ENCODE results near the gene USP30. TPM values are rescaled to one million over a fixed set of nuclear protein-coding genes. Genes with fewer than 3 reads are reported as not detected.

Gene USP30
- total RNA-seq, 1 experiment from 2014 or later, result 12.5 TPM

DNA sequence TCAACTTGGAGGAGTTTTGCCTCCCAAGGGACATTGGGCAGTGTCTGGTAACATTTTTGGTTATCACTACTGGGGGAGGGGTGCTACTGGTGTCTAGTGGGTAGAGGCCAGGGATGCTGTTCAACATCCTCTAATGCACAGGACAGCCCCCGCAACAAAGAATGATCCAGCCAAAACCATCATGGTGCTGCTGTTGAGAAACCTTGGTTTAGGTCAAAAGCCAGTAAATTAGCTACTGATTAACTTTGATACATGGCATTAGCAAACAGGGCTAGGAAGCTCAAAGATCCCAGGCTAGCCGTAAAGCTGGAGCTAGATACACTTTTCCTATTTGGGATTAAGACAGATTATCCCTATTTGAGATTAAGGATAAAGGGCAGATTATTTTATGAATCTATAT lies 32.0 kb downstream of the USP30 start:
- Histone ChIP-seq H3K27me3 (ENCODE audit: insufficient read depth, low read depth) (no peaks in the 10 kb centered on the region), H3K9me3 (ENCODE audit: insufficient read depth, low read depth) (no peaks in the 10 kb centered on the region), H3F3A (ENCODE audit: insufficient read depth, low read depth) (peaks cover 4% of the 10 kb centered on the region; the same call in 1 of the 2 replicates), H4K20me1 (ENCODE audit: insufficient read depth) (no peaks in the 10 kb centered on the region), H3K4me3 (no peak overlapping the region), H3K4me1 (replicated peaks; ENCODE audit: insufficient read depth) (no peaks in the 10 kb centered on the region), H3K36me3 (ENCODE audit: low read depth) (peaks cover 9% of the 10 kb centered on the region; the same call in 1 of the 2 replicates), H3K9me2 (ENCODE audit: insufficient read depth) (no peaks in the 10 kb centered on the region), H3K4me2 (no peak overlapping the region), H2AFZ (no peak overlapping the region), H3K79me2 (ENCODE audit: low read depth) (no peaks in the 10 kb centered on the region), H3K27ac (no peak overlapping the region)
- ChIA-PET POLR2A (ENCODE audit: unreplicated experiment) (no interaction called here), CTCF (no interaction called here)
- no TSS peak for BruUV-seq (replicated peaks)
- no peak for DNase-seq
- intact Hi-C loops (cut with micrococcal nuclease; ENCODE audit: unreplicated experiment), result no loop called here
- TF ChIP-seq EZH2 (IDR thresholded peaks at IDR 0.05; ENCODE audit: low read depth), result no peak
- TF ChIP-seq, protein P1, sequence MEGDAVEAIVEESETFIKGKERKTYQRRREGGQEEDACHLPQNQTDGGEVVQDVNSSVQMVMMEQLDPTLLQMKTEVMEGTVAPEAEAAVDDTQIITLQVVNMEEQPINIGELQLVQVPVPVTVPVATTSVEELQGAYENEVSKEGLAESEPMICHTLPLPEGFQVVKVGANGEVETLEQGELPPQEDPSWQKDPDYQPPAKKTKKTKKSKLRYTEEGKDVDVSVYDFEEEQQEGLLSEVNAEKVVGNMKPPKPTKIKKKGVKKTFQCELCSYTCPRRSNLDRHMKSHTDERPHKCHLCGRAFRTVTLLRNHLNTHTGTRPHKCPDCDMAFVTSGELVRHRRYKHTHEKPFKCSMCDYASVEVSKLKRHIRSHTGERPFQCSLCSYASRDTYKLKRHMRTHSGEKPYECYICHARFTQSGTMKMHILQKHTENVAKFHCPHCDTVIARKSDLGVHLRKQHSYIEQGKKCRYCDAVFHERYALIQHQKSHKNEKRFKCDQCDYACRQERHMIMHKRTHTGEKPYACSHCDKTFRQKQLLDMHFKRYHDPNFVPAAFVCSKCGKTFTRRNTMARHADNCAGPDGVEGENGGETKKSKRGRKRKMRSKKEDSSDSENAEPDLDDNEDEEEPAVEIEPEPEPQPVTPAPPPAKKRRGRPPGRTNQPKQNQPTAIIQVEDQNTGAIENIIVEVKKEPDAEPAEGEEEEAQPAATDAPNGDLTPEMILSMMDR (conservative IDR thresholded peaks at IDR 0.05), result no peak

DNA sequence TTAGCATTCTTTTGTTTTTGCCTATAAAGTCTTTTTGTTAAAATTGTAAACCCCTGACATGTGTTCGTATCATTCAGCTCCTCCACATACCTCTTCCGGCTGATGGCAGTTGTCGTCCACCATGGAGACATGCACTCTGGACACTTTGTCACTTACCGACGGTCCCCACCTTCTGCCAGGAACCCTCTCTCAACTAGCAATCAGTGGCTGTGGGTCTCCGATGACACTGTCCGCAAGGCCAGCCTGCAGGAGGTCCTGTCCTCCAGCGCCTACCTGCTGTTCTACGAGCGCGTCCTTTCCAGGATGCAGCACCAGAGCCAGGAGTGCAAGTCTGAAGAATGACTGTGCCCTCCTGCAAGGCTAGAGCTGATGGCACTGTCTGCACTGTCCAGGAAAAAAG lies 33.2 kb downstream of the USP30 start:
- peaks cover 9% of the 10 kb centered on the region; the same call in 1 of the 2 replicates for H3K36me3 ChIP-seq (ENCODE audit: low read depth)
- ChIA-PET CTCF (no interaction called here), POLR2A (ENCODE audit: unreplicated experiment) (no interaction called here)

DNA sequence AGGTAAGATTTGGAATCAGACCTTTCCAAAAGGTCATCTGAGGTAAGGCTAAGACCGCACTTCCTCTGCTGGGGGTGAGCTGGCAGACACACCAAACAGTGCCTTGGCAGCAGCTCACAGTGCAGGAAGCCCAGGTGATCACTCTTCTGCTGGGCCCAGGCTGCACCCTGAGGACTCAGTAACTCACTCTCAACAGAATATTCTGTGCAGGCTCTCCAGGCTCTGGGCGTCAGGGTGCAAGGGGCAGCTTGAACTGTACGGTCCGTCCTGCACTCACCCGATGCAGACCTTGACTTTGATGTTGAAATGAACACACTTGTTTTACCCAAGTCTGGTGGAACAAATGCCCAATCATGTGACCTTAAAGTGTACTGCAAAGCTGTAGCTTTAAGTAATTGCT lies 34.9 kb downstream of the USP30 start:
- Histone ChIP-seq H3K9me2 (ENCODE audit: insufficient read depth) (no peaks in the 10 kb centered on the region), H3K4me1 (replicated peaks; ENCODE audit: insufficient read depth) (peaks cover 7% of the 10 kb centered on the region; the same call in 1 of the 2 replicates), H4K20me1 (ENCODE audit: insufficient read depth) (no peaks in the 10 kb centered on the region), H3K36me3 (ENCODE audit: low read depth) (peaks cover 9% of the 10 kb centered on the region; the same call in 1 of the 2 replicates), H2AFZ (no peak overlapping the region), H3K79me2 (ENCODE audit: low read depth) (peaks cover 8% of the 10 kb centered on the region), H3K27me3 (ENCODE audit: insufficient read depth, low read depth) (no peaks in the 10 kb centered on the region), H3K9me3 (ENCODE audit: insufficient read depth, low read depth) (no peaks in the 10 kb centered on the region), H3F3A (ENCODE audit: insufficient read depth, low read depth) (peaks cover 4% of the 10 kb centered on the region; the same call in 1 of the 2 replicates), H3K4me3 (no peak overlapping the region), H3K27ac (no peak overlapping the region), H3K4me2 (no peak overlapping the region)
- ChIA-PET CTCF (no interaction called here), POLR2A (ENCODE audit: unreplicated experiment) (interaction anchor here (0.6 kb wide), 1 partner anchor 165 kb away, joined by 3 read pairs; no protein-coding TSS in a partner anchor)
- no TSS peak for BruUV-seq (replicated peaks)
- no peak for DNase-seq
- TF ChIP-seq, protein P1 (conservative IDR thresholded peaks at IDR 0.05), result no peak
- TF ChIP-seq EZH2 (IDR thresholded peaks at IDR 0.05; ENCODE audit: low read depth), result no peak
- intact Hi-C loops (cut with micrococcal nuclease; ENCODE audit: unreplicated experiment), result no loop called here

More for the DNA sequence above, 33.2 kb downstream of the USP30 start:
- Histone ChIP-seq H3K27me3 (ENCODE audit: insufficient read depth, low read depth) (no peaks in the 10 kb centered on the region), H4K20me1 (ENCODE audit: insufficient read depth) (no peaks in the 10 kb centered on the region), H3F3A (ENCODE audit: insufficient read depth, low read depth) (peaks cover 4% of the 10 kb centered on the region; the same call in 1 of the 2 replicates), H2AFZ (no peak overlapping the region), H3K27ac (no peak overlapping the region), H3K4me3 (no peak overlapping the region), H3K4me1 (replicated peaks; ENCODE audit: insufficient read depth) (no peaks in the 10 kb centered on the region), H3K9me2 (ENCODE audit: insufficient read depth) (no peaks in the 10 kb centered on the region), H3K4me2 (no peak overlapping the region), H3K9me3 (ENCODE audit: insufficient read depth, low read depth) (no peaks in the 10 kb centered on the region), H3K79me2 (ENCODE audit: low read depth) (no peaks in the 10 kb centered on the region)
- no TSS peak for BruUV-seq (replicated peaks)
- intact Hi-C loops (cut with micrococcal nuclease; ENCODE audit: unreplicated experiment), result no loop called here
- DNase-seq, result no peak
- TF ChIP-seq, protein P1 (conservative IDR thresholded peaks at IDR 0.05), result no peak
- no peak for TF ChIP-seq EZH2 (IDR thresholded peaks at IDR 0.05; ENCODE audit: low read depth)
